ENCODE measurements around the gene PCNX2. TPM values are rescaled to one million over a fixed set of nuclear protein-coding genes. Genes with fewer than 3 reads are reported as not detected.

Gene PCNX2
- polyA plus RNA-seq, 1 donor (not counting 4 experiments of a cell fraction or from before 2014, with no cell fraction given), result 18.0 TPM

- Histone ChIP-seq H3K36me3 (ENCODE audit: control insufficient read depth in 2 of 2, extremely low read depth in 1 of 2, insufficient read depth in 2 of 2, low read length in 2 of 2) (peaks cover 8 to 13% of the 10 kb centered on the region in 2 experiments), H3K9ac (ENCODE audit: control insufficient read depth, extremely low read depth, insufficient read depth, low read length) (no peak overlapping the region), H4K20me1 (ENCODE audit: control insufficient read depth, extremely low read depth, insufficient read depth, low read length) (no peaks in the 10 kb centered on the region), H3K79me2 (ENCODE audit: control insufficient read depth, insufficient read depth, low read length) (no peaks in the 10 kb centered on the region), H3K4me1 (ENCODE audit: control insufficient read depth, extremely low read depth, insufficient read depth, low read length) (peaks cover 10% of the 10 kb centered on the region), H3K27ac (ENCODE audit: control insufficient read depth, insufficient read depth, low read length) (no peak overlapping the region), H3K9me1 (ENCODE audit: control insufficient read depth, extremely low read depth, insufficient read depth, low read length) (no peaks in the 10 kb centered on the region), H3K9me3 (ENCODE audit: control insufficient read depth, low read depth, low read length) (no peaks in the 10 kb centered on the region), H2AFZ (ENCODE audit: control insufficient read depth, low read length) (no peak overlapping the region), H3K4me2 (ENCODE audit: control insufficient read depth, extremely low read depth, insufficient read depth, low read depth, low read length) (peak overlapping the region; percentile 8), H3K27me3 (ENCODE audit: control insufficient read depth, extremely low read depth, insufficient read depth, low read length) (no peaks in the 10 kb centered on the region), H3K4me3 (ENCODE audit: control insufficient read depth in 2 of 3, extremely low read depth in 1 of 3, insufficient read depth in 2 of 3, low read depth in 1 of 3, low read length in 3 of 3) (no peak overlapping the region)
- dilution Hi-C loops (cut with MboI; ENCODE audit: extremely low pct_ligation_motif_present, low sequenced_read_pairs), result no loop called here
- peak; percentile 5 for FAIRE-seq
- TF ChIP-seq EZH2 (IDR thresholded peaks at IDR 0.05; ENCODE audit: low read length) (no peak), CTCF (optimal IDR thresholded peaks at IDR 0.05 in 1 of 3, IDR thresholded peaks at IDR 0.05 in 1 of 3, conservative IDR thresholded peaks at IDR 0.05 in 1 of 3; ENCODE audit: extremely low read depth in 1 of 3, insufficient read depth in 2 of 3, low read length in 3 of 3) (no peak)
- DNase-seq (ENCODE audit: low read depth, low spot score), result no peak
Observed at GRCh38 chr1:232980986-232981560, 314.5 kb downstream of the PCNX2 start.

- Histone ChIP-seq H3K9ac (ENCODE audit: control insufficient read depth, extremely low read depth, insufficient read depth, low read length) (no peak overlapping the region), H3K36me3 (ENCODE audit: control insufficient read depth in 2 of 2, extremely low read depth in 1 of 2, insufficient read depth in 2 of 2, low read length in 2 of 2) (peaks cover 3 to 13% of the 10 kb centered on the region in 2 experiments), H2AFZ (ENCODE audit: control insufficient read depth, low read length) (no peak overlapping the region), H3K27me3 (ENCODE audit: control insufficient read depth, extremely low read depth, insufficient read depth, low read length) (no peaks in the 10 kb centered on the region), H3K9me1 (ENCODE audit: control insufficient read depth, extremely low read depth, insufficient read depth, low read length) (no peaks in the 10 kb centered on the region), H3K79me2 (ENCODE audit: control insufficient read depth, insufficient read depth, low read length) (no peaks in the 10 kb centered on the region), H3K4me1 (ENCODE audit: control insufficient read depth, extremely low read depth, insufficient read depth, low read length) (peaks cover 10% of the 10 kb centered on the region), H3K4me2 (ENCODE audit: control insufficient read depth, extremely low read depth, insufficient read depth, low read depth, low read length) (peak overlapping the region; percentile 8), H3K4me3 (ENCODE audit: control insufficient read depth in 2 of 3, extremely low read depth in 1 of 3, insufficient read depth in 2 of 3, low read depth in 1 of 3, low read length in 3 of 3) (no peak overlapping the region), H3K9me3 (ENCODE audit: control insufficient read depth, low read depth, low read length) (no peaks in the 10 kb centered on the region), H4K20me1 (ENCODE audit: control insufficient read depth, extremely low read depth, insufficient read depth, low read length) (no peaks in the 10 kb centered on the region), H3K27ac (ENCODE audit: control insufficient read depth, insufficient read depth, low read length) (no peak overlapping the region)
- no peak for DNase-seq (ENCODE audit: low read depth, low spot score)
- TF ChIP-seq EZH2 (IDR thresholded peaks at IDR 0.05; ENCODE audit: low read length) (no peak), CTCF (optimal IDR thresholded peaks at IDR 0.05 in 1 of 3, IDR thresholded peaks at IDR 0.05 in 1 of 3, conservative IDR thresholded peaks at IDR 0.05 in 1 of 3; ENCODE audit: extremely low read depth in 1 of 3, insufficient read depth in 2 of 3, low read length in 3 of 3) (peak in 2 of 3 experiments; percentile 8 to 64)
- dilution Hi-C loops (cut with MboI; ENCODE audit: extremely low pct_ligation_motif_present, low sequenced_read_pairs), result no loop called here
- no peak for FAIRE-seq
Observed at GRCh38 chr1:232980355-232980978, 315.1 kb downstream of the PCNX2 start.
